Mesendoderm (in vitro differentiated cells): Measurements from ENCODE around the gene ZNF592.

Experiments
- DNase-seq: peaks from one replicate; pipeline ENCODE4 v3.0.0; 2013
- H2AK5ac ChIP-seq: 2 replicates; pipeline ENCODE4 v1.6.1; 2013; ENCODE audit warnings: low read length, inconsistent platforms
- H2BK120ac ChIP-seq: 2 replicates; pipeline ENCODE4 v1.6.1; 2013; ENCODE audit warnings: low read depth, mild to moderate bottlenecking, low read length, moderate library complexity, mixed read lengths
- H2BK15ac ChIP-seq: replicated peaks from 2 replicates; pipeline ENCODE4 v1.6.1; 2013; ENCODE audit warnings: low read depth, mild to moderate bottlenecking, moderate library complexity
- H2BK5ac ChIP-seq: 2 replicates; pipeline ENCODE4 v1.6.1; 2013; ENCODE audit warnings: low read length, inconsistent platforms
- H3K18ac ChIP-seq: 2 replicates; pipeline ENCODE4 v1.6.1; 2013; ENCODE audit warnings: mild to moderate bottlenecking, low read length, mixed read lengths
- H3K23ac ChIP-seq: one replicate; pipeline ENCODE4 v1.6.1; 2013; ENCODE audit warnings: low read length
- H3K27ac ChIP-seq: 2 replicates; pipeline ENCODE4 v1.5.1; 2013; ENCODE audit warnings: low read depth, mild to moderate bottlenecking, inconsistent platforms, low read length, moderate library complexity
- H3K27me3 ChIP-seq: 2 replicates; pipeline ENCODE4 v1.6.1; 2013; ENCODE audit warnings: low read length, control low read depth, mild to moderate bottlenecking, inconsistent platforms; ENCODE audit not compliant: insufficient read depth, poor library complexity
- H3K36me3 ChIP-seq: 2 replicates; pipeline ENCODE4 v1.6.1; 2013; ENCODE audit warnings: low read length, inconsistent platforms; ENCODE audit not compliant: control insufficient read depth, insufficient read depth
- H3K4ac ChIP-seq: one replicate; pipeline ENCODE4 v1.6.1; 2013; ENCODE audit warnings: low read depth, mild to moderate bottlenecking, low read length, moderate library complexity
- H3K4me1 ChIP-seq: 2 replicates; pipeline ENCODE4 v1.6.1; 2013; ENCODE audit warnings: low read depth, low read length, inconsistent platforms; ENCODE audit not compliant: control insufficient read depth
- H3K4me2 ChIP-seq: 2 replicates; pipeline ENCODE4 v1.6.1; 2013; ENCODE audit warnings: low read length
- H3K4me3 ChIP-seq: 2 replicates; pipeline ENCODE4 v1.5.1; 2013; ENCODE audit warnings: mild to moderate bottlenecking, low read length
- H3K56ac ChIP-seq: one replicate; pipeline ENCODE4 v1.6.1; 2013; ENCODE audit warnings: low read length
- H3K79me1 ChIP-seq: 2 replicates; pipeline ENCODE4 v1.6.1; 2013; ENCODE audit warnings: low read length, inconsistent platforms
- H3K79me2 ChIP-seq: 2 replicates; pipeline ENCODE4 v1.6.1; 2013; ENCODE audit warnings: mild to moderate bottlenecking, low read length; ENCODE audit not compliant: control insufficient read depth, insufficient read depth
- H3K9ac ChIP-seq: 2 replicates; pipeline ENCODE4 v1.6.1; 2013; ENCODE audit warnings: low read length, inconsistent platforms
- H4K5ac ChIP-seq: one replicate; pipeline ENCODE4 v1.6.1; 2013; ENCODE audit warnings: low read length
- H4K8ac ChIP-seq: one replicate; pipeline ENCODE4 v1.6.1; 2013; ENCODE audit warnings: low read depth, mild to moderate bottlenecking, control low read depth, low read length, moderate library complexity
- WGBS: extraction: QIAGEN DNeasy Blood & Tissue Kit; methylation state at CpG from one replicate; pipeline ENCODE4 v1.1.7; 2013; ENCODE audit warnings: low lambda C conversion rate, missing lambda C conversion rate; ENCODE audit not compliant: insufficient coverage; ENCODE audit errors: extremely low coverage; 5-methylcytosine and 5-hydroxymethylcytosine counted together

ZNF592 gene

DNA sequence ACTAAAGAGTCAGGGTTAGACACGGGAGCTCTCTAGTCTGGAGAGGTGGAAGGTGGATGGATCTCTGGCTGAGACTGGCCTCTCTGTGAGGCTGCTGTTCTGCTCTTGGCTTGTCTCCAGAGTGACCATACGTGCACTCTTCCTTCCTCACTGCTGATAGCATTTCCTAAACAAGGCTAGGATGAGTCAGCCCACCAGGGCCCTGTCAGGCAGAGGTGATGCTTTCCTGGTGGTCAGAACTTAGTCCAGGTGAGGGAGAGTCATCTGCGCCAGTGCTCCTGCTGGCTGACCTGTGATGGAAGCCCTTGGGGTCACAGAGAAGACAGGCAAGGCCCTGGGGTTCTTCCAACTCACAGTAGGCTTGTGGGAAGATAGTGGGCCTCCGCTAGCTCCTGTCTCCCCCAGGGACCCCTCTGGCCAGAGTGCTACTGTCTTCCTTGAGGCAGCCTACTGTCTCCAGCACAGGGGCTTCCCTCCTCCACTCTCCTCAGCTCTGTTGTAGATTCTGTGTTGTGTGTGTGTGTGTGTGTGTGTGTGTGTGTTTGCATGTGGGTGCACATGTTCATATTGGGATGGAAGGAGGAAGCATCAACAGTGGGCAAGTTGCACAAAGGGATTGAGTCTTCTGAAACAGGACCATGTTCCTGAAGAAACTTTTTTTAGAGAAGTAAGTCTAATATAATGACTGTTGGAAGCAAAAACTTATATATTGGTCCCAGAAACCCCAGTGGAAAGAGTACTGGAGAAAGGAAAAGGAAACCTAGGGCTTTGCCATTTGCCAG, 85.2 kb downstream of the ZNF592 start:
- H3K27ac ChIP-seq: no peak overlapping the region
- no peak overlapping the region for H4K8ac ChIP-seq
- H4K5ac ChIP-seq: no peak overlapping the region
- no peaks in the 10 kb centered on the region for H3K27me3 ChIP-seq
- no peak overlapping the region for H3K56ac ChIP-seq
- H3K9ac ChIP-seq: no peak overlapping the region
- H2BK15ac ChIP-seq: no peak overlapping the region
- no peak overlapping the region for H2BK5ac ChIP-seq
- H3K4me1 ChIP-seq: no peaks in the 10 kb centered on the region
- no peak overlapping the region for H3K4me3 ChIP-seq
- H3K18ac ChIP-seq: no peak overlapping the region
- H3K36me3 ChIP-seq: peaks cover 2% of the 10 kb centered on the region
- H2AK5ac ChIP-seq: no peak overlapping the region
- H2BK120ac ChIP-seq: no peak overlapping the region
- H3K23ac ChIP-seq: no peak overlapping the region
- DNase-seq: no peak
- WGBS: no CpG with 5 or more reads among the region's 4 CpGs
- H3K4ac ChIP-seq: no peak overlapping the region
- no peaks in the 10 kb centered on the region for H3K79me2 ChIP-seq
- H3K4me2 ChIP-seq: no peak overlapping the region
- H3K79me1 ChIP-seq: peaks cover 2% of the 10 kb centered on the region

DNA sequence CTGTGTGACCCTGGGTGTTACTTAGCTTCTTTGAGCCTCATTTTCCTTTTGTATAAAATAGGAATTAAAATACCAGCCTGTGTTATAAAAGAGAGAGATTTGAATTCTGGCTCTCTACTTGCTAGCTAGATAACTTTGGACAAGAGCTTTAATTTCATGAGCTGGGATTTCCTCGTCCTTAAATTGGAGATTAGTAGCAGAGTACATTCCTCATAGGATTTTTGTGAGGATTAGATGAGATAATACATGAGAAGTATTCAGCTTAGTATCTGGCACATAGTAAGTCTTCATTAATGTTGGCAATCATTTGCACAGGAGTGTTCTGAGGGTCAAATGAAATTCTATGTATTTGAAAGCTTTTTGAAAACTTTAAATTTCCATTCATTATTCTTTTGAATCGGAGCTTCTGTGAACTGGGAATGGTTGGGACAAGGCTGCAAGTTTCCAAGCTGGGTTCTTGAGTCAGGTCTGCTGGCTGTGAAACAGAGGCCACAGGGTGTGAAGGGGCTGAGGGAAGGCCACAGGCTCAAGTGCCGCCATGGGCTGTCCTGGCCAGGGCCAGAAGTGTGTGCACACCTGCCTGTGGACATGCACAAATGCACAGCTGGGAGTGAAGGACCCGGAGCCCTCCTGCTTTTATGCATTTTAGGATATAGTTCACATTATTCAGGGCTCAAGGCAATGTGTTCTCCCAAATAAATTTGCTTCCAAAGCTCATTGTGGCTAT, 86.0 kb downstream of the ZNF592 start:
- no peak overlapping the region for H3K9ac ChIP-seq
- H3K4me1 ChIP-seq: no peaks in the 10 kb centered on the region
- H4K5ac ChIP-seq: no peak overlapping the region
- H3K4ac ChIP-seq: no peak overlapping the region
- H3K4me3 ChIP-seq: no peak overlapping the region
- H2BK15ac ChIP-seq: no peak overlapping the region
- no peak overlapping the region for H4K8ac ChIP-seq
- H3K36me3 ChIP-seq: peaks cover 2% of the 10 kb centered on the region
- no peak overlapping the region for H3K23ac ChIP-seq
- WGBS: no CpG with 5 or more reads among the region's 4 CpGs
- H3K56ac ChIP-seq: no peak overlapping the region
- no peak overlapping the region for H2AK5ac ChIP-seq
- no peak overlapping the region for H3K27ac ChIP-seq
- no peak for DNase-seq
- H3K27me3 ChIP-seq: no peaks in the 10 kb centered on the region
- H3K4me2 ChIP-seq: no peak overlapping the region
- no peak overlapping the region for H3K18ac ChIP-seq
- H3K79me2 ChIP-seq: no peaks in the 10 kb centered on the region
- H2BK5ac ChIP-seq: no peak overlapping the region
- H2BK120ac ChIP-seq: no peak overlapping the region
- peaks cover 2% of the 10 kb centered on the region for H3K79me1 ChIP-seq

DNA sequence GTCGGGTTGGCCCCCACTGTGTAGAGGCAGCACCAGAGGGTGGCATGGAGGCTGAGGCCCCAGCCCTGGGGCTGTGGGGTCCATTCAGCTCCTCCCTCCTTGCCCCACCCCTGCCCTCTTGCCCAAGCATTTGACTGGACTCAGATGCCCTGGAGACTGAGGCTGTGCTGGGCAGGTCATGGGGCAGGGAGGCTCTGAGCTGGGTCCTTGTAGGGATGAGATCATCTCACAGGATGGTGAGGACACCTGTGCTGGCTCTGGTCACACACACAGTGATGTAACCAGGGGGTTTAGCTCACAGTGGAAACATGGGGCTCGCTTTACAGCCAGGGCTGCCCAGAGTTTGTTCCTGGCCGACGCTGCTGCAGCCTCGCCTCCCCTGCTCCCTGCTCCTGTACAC, 86.6 kb downstream of the ZNF592 start:
- Histone ChIP-seq H3K9ac (no peak overlapping the region), H3K23ac (no peak overlapping the region), H3K27me3 (no peaks in the 10 kb centered on the region), H3K4me3 (no peak overlapping the region), H3K79me1 (peaks cover 2% of the 10 kb centered on the region), H3K18ac (no peak overlapping the region), H3K4me2 (no peak overlapping the region), H3K79me2 (no peaks in the 10 kb centered on the region), H3K4ac (no peak overlapping the region), H4K8ac (no peak overlapping the region), H2BK5ac (no peak overlapping the region), H2AK5ac (no peak overlapping the region), H2BK120ac (no peak overlapping the region), H3K4me1 (no peaks in the 10 kb centered on the region), H4K5ac (no peak overlapping the region), H3K56ac (no peak overlapping the region), H2BK15ac (no peak overlapping the region), H3K27ac (no peak overlapping the region), H3K36me3 (peaks cover 5% of the 10 kb centered on the region)
- WGBS: no CpG with 5 or more reads among the region's 5 CpGs
- DNase-seq: no peak

DNA sequence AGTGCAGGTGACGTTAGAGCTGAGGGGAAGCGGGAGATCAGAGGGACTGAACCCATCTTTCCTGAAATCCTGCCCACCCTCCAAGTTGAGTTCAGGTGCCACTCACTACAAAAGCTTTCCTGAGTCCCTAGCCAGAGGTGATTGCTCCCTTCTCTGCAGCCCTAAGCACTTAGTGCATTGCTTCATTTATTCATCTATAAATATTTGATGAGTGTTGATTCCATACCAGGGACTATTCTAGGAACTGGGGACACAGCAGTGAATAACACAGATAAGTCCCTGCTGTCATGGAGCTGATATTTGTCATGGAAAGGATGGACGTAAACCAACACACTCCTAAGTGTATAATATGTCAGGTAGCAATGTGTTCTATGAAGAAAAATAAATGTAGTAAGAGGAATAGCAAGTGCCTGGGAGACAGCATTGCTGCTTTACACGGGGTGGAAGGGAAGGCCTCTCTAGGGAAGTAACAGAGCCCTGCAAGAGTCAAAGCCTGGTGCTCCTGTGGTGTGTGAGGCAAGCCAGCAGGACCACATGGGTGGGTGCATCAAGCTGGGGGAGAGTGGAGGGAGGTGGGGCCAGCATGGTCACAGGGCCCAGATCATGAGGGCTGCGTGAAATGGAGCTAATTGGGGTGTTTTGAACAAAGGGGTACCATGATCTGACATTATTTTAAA, 87.4 kb downstream of the ZNF592 start:
- no peaks in the 10 kb centered on the region for H3K79me2 ChIP-seq
- no peak overlapping the region for H4K8ac ChIP-seq
- H3K4me1 ChIP-seq: no peaks in the 10 kb centered on the region
- no CpG with 5 or more reads among the region's 5 CpGs for WGBS
- H2AK5ac ChIP-seq: no peak overlapping the region
- no peak overlapping the region for H2BK15ac ChIP-seq
- no peak overlapping the region for H3K27ac ChIP-seq
- no peak overlapping the region for H3K18ac ChIP-seq
- H2BK120ac ChIP-seq: no peak overlapping the region
- H3K4me3 ChIP-seq: no peak overlapping the region
- H3K23ac ChIP-seq: no peak overlapping the region
- no peak overlapping the region for H3K9ac ChIP-seq
- no peak overlapping the region for H2BK5ac ChIP-seq
- peaks cover 5% of the 10 kb centered on the region for H3K36me3 ChIP-seq
- peaks cover 2% of the 10 kb centered on the region for H3K79me1 ChIP-seq
- no peak overlapping the region for H3K56ac ChIP-seq
- no peak for DNase-seq
- H3K27me3 ChIP-seq: no peaks in the 10 kb centered on the region
- H3K4ac ChIP-seq: no peak overlapping the region
- no peak overlapping the region for H3K4me2 ChIP-seq
- no peak overlapping the region for H4K5ac ChIP-seq

DNA sequence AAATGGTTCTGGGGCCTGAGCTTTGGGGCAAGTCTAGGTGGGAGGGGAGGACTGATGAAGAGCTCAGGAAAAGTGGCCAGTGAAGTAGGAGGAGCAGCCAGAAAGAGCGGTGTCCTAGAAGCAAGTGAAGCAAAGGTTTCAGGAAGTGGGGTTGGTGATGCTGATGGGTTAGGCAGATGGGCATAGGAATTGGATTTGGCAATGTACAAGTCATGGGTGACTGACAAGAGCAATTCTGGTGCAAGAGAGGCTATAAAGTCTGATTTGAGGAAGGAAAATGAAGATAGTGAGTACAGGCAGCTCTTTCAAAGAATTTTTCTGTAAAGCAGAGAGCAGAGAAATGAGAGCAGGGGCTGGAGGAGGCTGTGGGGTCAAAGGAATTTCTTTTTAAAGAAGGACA, 88.5 kb downstream of the ZNF592 start:
- Histone ChIP-seq H3K4me3 (no peak overlapping the region), H4K5ac (no peak overlapping the region), H3K4ac (no peak overlapping the region), H3K27me3 (no peaks in the 10 kb centered on the region), H2AK5ac (no peak overlapping the region), H3K23ac (no peak overlapping the region), H3K27ac (no peak overlapping the region), H3K18ac (no peak overlapping the region), H3K4me1 (no peaks in the 10 kb centered on the region), H2BK5ac (no peak overlapping the region), H3K56ac (no peak overlapping the region), H3K79me2 (no peaks in the 10 kb centered on the region), H3K9ac (no peak overlapping the region), H2BK15ac (no peak overlapping the region), H4K8ac (no peak overlapping the region), H3K79me1 (peaks cover 2% of the 10 kb centered on the region), H3K4me2 (no peak overlapping the region), H3K36me3 (peaks cover 5% of the 10 kb centered on the region), H2BK120ac (no peak overlapping the region)
- DNase-seq: no peak
- WGBS: no CpG with 5 or more reads among the region's 1 CpG
